NCI-H82 treated with DMSO at 0.1 percent for 48 hours (cell line): ENCODE results near the gene ASB5.
"Not testable (repeated sequence)": the region's sequence is repeated elsewhere in the genome, so short reads cannot be mapped to it uniquely, and the experiment has no call there.

ENCODE experiments used
- DNase-seq: peaks from one replicate; lab custom pipeline; 2025; ENCODE audit not compliant: unreplicated experiment; lab: John Stamatoyannopoulos, UW

ASB5 gene

GRCh38 chr4:176226736-176227135, 42.3 kb downstream of the ASB5 start:
- no peak for DNase-seq

GRCh38 chr4:176223561-176223960, 45.5 kb downstream of the ASB5 start:
- no peak for DNase-seq

DNA sequence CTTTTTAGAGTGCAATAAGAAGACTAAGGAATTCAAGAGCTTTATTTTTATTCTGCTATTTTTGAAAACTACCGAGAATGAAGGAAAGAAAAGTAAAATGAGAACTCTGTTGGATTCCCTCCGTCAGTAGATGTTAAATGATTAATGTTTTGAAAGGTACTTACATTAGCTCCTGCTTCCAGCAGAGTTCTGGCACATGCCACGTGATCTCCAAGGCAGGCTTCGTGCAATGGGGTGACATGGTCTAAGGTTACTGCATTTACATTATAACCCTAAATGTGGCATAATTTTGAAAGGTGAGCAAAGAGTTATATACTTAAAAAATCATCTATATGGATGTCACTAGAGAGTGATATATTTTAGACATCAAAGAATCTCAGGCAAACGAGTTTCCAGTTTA, 46.9 kb downstream of the ASB5 start:
- DNase-seq = no peak

- DNase-seq = no peak
These were observed 51.5 kb downstream of the ASB5 start for GRCh38 chr4:176217510-176217909.

- not testable (repeated sequence) for DNase-seq
These were observed 56.7 kb downstream of the ASB5 start for GRCh38 chr4:176212351-176212750.

DNA sequence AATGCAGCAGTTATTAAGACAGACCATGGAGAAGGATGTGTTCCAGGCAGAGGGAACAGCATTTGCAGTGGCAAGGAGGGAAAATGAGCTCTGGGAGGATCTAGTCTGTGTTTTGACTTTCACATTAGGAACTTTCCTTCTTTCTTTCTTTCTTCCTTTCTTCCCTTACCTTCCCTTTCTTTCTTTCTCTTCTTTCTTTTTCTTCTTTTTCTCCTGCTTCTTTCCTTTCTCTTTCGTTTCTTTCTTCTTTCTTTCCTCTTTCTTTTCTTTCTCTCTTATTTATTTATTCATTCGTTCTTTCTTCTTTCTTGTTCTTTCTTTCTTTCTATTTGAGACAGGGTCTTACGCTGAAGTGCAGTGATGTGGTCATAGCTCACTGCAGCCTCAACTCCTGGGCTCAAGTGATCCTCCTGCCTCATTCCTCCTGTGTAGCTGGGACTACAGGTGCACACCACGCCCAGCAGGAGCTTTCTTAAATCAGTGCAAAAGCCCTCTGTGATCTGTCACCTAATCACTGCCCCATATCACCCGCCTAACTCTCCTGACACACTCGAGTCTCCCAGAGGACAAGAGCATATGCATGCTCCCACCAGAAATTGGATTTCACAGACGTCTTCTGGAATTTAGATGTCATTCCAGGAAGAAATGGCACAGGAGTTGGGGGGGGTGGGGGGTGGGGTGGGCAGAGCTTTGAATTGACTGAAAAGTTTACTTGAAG, 58.3 kb downstream of the ASB5 start:
- DNase-seq = no peak

DNA sequence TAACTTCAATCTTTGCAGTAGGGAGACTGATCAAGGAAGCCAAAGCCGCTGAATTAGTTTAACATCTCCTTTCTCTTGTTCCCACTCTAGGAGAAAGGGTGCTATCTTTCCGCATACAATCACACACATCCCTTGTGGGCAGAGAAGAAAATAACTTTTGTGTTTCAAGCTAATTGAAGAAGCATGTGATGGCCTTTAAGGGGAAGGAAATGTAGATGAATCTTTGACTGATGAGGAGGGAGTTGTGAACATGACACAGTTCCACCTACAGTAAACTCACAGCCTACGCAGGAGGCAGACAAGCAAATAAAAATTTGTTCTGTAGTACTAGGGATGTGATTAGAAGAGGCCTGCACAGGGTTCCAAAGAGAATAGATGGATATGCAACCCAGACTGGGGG, 58.9 kb downstream of the ASB5 start:
- DNase-seq = no peak

GRCh38 chr4:176209535-176209934, 59.5 kb downstream of the ASB5 start:
- no peak for DNase-seq

DNA sequence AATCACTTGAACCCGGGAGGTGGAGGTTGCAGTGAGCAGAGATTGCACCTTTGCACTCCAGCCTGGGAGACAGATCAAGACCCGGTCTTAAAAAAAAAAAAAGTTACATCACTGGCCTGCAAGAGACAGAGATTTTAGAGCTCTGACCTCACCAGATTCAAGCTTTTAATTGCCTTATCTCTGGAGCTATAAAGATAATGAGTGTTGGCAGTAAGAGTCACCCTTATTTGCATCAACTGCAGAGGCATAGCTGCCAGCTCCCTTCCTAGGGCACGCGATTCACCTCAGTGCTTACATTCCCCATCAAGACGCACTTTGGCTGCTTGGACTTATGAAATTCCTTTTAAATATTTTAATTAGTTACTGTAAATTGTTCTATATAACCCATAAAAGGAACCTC, 61.2 kb downstream of the ASB5 start:
- DNase-seq = no peak

- no peak for DNase-seq
These were observed 63.7 kb downstream of the ASB5 start for GRCh38 chr4:176205299-176205698.

DNA sequence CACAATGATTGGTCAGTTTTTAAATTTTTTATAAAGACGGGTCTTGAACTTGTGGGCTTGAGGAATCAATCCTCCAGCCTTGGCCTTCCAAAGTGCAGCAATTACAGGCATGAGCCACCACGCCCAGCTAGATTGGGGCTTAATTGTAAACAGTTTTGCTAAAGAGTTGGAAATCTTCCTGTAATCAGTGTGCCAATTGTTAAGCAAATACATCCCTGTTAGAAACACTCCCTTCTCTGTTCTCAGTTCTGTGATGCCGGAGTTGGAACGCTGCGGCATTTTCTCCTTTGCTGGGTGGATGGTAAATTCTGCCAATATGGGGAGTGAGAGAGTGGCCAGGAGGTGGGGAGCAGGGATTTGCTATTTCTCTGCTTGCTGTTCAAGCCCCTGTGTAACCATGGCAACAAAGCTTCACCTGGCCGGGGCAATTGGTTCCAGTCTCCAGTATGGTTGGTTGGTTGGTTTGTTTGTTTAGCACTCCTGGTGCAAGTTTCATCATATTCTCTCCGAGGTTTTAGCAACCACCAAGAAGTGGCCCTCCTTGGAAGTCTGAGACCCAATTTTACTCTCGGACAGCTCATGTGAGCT, 70.6 kb downstream of the ASB5 start:
- no peak for DNase-seq

DNA sequence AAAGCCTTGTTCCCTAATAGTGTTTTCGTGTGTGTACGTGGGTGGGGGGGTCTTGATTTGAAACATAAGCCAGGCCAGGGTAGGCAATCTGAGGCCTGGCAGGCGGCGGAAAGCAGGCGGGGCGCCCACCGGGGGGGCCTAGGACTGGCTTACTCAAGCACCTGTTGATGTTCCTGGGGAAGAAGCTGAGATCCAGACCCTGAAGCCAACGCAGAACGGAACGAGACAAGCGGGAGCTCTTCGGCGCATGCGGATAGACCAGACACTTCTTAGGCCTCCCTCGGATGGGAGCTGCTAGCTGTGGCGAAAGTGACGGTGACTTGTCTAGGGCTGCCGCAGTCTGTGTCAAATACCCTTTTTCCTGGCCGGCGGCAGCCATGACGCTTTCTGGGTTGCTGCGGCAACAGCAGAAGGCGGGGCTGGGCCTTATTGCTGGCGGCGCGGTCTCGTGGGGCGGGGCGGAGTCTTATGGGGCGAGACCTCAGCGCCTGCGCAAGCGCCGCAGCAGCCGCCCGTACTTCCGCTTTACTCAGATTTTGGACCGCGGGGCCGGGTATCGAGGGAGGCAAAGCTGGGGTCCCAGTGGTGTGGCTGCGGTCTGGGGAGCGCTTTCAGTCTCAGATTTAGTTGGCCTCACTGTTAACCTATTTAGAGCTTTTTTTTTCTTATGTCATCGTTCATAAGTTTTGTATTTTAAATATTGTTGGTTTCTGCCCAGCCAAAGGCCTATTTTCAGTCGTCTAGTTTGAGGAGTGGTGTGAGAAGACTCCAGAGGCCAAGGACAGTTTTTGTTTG, 73.6 kb downstream of the ASB5 start, which contains the start of gene SPATA4:
Gene SPATA4 (minus strand): TSS at position 402 of the 795 bp plus-strand sequence. CDS start 23 bp downstream, at position 379.
- DNase-seq = peak; percentile 68

DNA sequence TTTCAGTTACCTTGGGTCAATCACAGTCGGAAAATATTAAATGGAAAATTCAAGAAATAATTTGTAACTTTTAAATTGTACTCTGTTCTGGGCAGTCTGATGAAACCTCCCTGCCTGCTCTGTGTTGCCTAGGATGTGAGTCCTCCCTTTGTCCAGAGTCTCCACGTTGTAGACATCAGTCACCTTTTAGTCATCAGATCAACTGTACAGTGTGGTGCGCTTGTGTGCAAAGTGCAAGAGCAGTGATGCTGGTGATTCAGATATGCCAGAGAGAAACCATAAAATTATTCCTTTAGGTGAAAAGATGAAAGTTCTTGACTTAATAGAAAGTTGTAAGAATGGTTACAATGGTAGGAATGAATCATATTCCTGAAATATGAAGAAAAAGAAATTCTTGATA, 75.1 kb downstream of the ASB5 start:
- no peak for DNase-seq

- no peak for DNase-seq
These were observed 75.9 kb downstream of the ASB5 start for GRCh38 chr4:176193126-176193525.

- DNase-seq = peak; percentile 18
These were observed 77.0 kb downstream of the ASB5 start for GRCh38 chr4:176191974-176192373.

DNA sequence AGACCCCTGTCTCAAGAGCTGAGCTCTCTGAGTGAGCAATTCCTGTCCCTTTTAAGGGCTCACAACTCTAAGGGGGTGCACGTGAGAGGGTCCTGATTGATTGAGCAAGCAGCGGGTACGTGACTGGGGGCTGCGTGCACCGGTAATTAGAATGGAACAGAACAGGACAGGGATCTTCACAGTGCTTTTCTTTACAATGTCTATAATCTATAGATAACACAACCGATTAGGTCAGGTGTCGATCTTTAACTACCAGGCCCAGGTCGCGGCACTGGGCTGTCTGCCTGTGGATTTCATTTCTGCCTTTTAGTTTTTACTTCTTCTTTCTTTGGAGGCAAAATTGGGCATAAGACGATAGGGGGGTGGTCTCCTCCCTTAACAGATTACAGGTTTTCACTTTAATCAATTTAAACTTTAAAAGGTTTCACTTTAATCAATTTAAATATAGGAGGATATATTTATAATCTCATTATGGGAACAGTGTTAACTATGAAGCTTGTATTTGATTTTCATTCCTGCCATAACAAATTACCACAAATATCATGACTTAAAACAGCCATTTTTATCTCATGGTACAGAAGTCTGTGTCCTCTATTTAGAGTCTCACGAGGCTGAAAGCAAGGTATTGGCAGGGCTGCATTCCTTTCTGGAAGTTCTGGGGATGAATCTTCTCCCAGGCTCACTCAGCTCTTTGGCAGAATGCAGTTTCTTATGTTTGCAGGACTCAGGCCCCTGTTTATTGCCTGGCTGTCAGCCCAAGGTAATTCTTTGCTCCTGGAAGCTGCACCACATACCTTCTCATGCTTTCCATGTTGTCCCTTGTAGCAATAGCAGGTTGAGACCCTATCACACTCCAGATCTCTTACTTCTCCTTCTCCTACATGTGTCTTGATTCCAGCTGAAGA, 78.9 kb downstream of the ASB5 start:
- no peak for DNase-seq

- DNase-seq = no peak
These were observed 80.4 kb downstream of the ASB5 start for GRCh38 chr4:176188654-176189053.

DNA sequence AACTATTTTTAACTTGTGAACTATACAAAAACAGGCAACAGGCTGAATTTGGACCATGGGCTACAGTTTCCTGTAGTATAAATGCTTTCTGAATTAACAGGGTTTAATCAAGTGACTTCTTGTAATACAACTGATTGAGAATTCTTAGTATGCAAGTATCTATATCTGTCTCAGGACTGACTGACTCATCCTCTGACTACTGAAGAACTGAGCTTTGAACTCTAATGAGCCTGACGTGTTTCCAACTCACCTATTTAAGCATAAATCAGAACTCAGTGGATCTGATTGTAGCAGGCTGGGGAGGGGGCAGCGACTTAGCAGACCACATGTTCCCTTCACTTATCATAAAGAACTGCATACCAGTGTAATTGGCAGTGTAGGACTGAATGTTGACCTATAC, 81.4 kb downstream of the ASB5 start:
- DNase-seq = no peak

DNA sequence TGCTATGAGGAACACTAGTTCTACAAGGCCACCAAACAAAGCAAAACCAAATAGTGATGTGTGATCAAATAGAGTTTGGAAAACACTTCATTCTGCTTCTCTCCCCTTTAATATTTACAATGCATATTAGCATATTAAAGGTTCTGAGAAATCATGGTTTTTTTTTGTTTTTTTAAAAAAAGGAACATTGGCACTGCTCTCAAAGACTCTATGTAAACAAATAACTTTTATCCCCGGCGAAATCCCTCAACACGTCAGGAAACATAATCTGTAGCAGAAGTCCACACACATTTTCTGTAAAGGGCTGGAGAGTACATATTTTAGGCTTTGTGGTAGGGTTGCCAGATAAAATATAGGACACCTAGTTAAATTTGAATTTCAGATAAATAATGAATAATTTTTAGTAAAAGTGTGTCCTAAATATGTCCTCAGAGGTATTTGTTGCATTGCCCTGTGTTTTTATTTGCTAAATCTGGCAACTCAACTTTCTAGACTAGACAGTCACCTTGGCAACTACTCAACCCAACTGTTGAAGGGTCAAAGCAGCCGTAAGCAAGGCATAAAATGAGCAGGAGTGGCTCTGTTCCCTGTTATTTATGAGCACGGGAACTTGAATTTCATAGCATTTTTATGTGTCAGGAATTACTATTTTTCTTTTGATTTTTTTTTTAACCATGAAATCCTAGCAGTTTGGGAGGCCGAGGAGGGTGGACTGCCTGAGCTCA, 82.2 kb downstream of the ASB5 start:
- no peak for DNase-seq

- DNase-seq = no peak
These were observed 83.0 kb downstream of the ASB5 start for GRCh38 chr4:176186067-176186466.
